NCI-H82 treated with DMSO at 0.1 percent for 48 hours (cell line): Measurements from ENCODE around the gene OTUD7B.
"Not testable (repeated sequence)": the region's sequence is repeated elsewhere in the genome, so short reads cannot be mapped to it uniquely, and the experiment has no call there.

Experiments
- DNase-seq: peaks from one replicate; lab custom pipeline; 2025; ENCODE audit not compliant: unreplicated experiment; lab: John Stamatoyannopoulos, UW

The OTUD7B gene

DNA sequence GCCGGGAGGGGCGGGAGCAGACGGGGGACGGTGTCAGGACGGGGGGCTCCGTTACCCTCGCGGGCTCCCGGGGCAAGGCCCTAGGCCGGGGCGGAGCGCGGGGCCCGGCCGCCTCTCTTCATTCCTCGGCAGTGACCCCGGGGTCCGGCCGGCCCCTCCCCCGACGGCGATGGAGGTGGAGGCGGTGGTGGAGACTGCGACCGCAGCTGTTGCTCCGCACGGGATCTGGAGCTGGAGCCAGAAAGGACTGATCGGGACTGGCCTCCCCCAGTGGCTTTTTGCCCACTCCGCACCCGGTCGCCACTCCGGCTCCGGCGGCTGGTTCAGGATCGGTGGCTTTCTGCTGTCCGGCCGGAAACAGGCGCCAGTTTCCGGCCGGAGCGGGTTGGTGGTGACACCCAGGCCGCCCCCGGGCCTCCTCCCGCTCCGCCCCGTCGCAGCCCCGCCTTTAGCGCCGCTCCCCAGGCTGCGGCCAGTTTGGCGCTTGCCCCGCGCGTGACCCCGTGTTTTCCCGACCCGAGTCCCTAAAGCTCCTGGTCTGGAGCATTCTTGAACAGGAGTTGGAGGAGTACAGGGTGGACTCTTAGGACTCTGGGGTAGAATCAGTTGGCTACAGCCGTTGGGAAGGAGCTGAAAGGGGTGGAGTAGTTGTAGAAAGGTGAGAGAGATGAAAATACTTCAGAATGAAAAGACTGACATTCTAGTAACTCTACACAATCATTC is at the start of gene OTUD7B:
Gene OTUD7B (minus strand): TSS at position 334 of the 723 bp plus-strand sequence. CDS start 33,216 bp downstream, outside the sequence.
- DNase-seq = peak; percentile 51

DNA sequence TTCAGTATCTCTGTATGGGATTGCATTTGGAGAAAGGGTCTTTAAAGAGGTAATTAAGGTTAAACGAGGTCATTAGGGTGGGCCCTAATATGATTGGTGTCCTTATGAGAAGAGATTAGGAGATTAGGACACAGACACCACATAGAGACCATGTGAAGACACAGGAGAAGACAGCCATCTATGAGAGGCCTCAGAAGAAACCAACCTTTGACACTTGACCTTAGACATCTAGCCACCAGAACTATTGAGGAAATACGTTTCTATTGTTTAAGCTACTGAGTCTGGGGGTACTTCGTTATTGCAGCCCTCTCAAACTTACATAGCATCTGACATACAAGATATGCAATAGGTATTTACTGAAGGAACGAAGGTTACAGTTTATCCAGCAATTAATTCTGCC is 49.7 kb upstream of the OTUD7B start:
- peak; percentile 45 for DNase-seq

DNA sequence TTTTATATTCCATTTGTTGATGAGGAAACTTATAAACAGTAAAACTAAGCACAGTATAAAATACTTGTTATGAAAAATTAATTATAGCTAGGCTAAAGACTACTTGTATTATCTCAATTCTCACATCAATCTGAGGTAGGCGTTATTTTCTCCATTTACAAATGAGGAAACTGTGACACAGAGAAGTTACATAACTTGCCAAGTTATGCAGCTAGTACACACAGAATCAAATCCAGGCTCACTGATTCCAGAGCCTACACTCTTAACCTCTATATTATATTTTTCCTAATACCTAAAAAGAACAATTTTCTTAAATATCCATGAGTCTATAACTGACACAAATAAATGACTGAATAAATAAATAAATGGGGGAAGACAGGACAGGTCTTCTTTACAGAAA is 45.9 kb upstream of the OTUD7B start:
- DNase-seq = no peak

DNA sequence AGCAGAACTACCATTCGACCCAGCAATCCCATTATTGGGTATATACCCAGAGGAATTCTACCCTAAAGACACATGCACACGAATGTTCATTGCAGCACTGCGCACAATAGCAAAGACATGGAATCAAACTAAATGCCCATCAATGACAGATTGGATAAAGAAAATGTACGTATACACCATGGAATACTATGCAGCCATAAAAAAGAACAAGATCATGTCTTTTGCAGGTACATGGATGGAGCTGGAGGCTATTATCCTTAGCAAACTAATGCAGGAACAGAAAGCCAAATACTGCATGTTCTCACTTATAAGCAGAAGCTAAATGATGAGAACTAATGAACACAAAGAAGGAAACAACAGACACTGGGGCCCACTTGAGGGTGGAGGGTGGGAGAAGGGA is 45.0 kb upstream of the OTUD7B start:
- DNase-seq = not testable (repeated sequence)

DNA sequence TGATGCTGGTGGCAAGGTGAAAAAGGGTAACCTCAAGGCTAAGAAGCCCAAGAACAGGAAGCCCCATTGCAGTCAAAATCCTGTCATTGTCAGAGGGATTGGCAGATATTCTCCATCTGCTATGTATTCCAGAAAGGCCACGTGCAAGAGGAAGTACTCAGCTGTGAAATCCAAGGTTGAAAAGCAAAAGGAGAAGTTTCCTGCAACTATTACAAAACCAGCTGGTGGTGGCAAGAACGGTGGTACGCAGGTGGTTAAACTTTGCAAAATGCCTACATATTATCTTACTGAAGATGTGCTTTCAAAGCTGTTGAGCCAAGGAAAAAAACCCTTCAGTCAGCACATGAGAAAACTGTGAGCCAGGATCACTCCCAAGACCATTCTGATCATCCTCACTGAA is 43.4 kb upstream of the OTUD7B start:
- no peak for DNase-seq

DNA sequence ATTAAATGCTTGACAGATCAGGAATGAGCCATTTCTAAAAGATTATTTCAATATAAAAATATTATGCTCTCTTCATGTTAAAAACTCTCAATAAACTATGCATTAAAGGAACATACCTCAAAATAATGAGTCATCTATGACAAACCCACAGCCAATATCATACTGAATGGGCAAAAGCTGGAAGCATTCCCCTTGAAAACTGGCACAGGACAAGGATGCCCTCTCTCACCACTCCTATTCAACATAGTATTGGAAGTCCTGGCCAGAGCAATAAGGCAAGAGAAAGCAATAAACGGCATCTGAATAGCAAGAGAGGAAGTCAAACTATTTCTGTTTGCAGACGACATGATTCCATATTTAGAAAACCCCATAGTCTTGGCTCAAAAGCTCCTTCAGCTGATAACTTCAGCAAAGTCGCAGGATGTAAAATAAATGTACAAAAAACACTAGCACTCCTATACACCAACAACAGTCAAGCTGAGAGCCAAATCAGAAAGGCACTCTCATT is 41.4 kb upstream of the OTUD7B start:
- DNase-seq = not testable (repeated sequence)

DNA sequence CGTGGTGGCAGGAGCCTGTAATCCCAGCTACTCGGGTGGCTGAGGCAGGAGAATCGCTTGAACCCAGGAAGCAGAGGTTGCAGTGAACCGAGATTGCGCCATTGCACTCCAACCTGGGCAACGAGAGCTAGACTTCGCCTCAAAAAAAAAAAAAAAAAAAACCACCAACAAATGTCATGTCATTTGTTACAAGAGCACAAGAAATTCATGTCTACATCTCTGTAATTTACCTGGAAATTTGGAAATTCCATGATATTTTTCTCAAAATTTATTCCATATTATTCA is 40.5 kb upstream of the OTUD7B start:
- no peak for DNase-seq

DNA sequence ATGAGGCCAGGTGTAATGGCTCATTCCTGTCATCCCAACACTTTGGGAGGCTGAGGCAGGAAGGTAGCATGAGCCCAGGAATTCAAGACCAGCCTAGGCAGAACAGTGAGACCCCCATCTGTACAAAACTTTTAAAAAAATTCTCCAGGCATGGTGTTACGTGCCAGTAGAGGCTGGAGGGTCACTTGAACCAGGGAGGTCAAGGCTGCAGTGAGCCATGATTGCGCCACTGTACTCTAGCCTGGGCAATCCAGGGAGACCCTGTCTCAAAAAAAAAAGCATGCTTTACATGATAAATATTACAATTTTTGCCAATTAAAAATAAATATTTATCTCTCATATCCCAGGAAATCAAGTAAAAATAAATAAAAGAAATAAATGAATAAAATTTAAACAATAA is 39.4 kb upstream of the OTUD7B start:
- no peak for DNase-seq

DNA sequence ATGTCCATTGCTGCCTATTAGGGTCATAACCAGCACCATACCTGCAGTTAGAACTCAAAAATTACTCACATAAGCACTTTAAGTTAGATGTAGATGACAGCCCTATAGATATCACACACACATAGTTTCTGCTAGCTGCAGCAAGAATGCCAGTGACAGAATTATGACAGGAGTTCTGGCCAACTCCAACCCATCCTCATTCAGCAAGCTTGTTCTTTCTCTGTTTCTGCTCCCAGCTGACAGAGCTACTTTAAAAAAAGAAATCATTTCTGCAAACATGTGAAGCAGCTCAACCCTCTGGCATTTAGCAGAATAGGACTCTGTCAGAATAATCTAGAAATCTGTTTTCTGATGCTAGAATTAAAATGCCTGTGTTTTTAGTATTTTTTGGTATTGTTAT is 23.8 kb upstream of the OTUD7B start:
- no peak for DNase-seq

DNA sequence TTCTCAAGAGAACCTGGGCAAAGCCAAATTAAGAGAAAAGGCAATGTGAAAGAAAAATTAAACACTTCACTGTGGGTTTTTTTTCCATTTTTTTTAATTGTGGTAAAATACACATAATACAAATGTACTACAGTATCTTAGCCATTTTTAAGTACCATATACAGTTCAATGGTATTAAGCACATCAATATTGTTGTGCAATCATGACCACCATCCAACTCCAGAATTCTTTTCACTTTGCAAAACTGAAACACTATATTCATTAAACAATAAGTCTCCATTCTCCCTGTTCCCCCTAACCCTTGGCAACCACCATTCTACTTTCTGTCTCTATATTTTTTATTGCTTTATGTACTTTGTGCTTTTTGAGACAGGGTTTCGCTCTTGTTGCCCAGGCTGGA is 17.8 kb upstream of the OTUD7B start:
- DNase-seq = no peak

DNA sequence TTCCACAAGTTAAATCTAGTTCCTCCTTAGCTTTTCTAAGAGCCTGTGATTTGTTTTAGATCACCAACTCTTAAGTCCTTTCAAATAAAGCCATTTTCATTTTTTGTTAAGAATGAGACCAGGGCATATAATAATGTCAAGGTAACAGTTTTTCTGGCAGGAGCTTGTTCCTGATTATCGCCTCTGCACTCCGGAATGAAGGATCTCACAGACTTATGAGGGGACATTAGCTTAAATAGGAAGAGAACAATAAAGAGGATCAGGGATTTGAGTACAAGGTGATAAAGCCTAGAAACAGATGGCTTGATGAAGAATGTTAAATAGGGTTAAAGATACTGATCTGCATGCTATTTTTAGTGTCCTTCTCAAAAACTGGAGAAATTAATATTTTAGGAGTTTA is 13.6 kb upstream of the OTUD7B start:
- DNase-seq = peak; percentile 96

DNA sequence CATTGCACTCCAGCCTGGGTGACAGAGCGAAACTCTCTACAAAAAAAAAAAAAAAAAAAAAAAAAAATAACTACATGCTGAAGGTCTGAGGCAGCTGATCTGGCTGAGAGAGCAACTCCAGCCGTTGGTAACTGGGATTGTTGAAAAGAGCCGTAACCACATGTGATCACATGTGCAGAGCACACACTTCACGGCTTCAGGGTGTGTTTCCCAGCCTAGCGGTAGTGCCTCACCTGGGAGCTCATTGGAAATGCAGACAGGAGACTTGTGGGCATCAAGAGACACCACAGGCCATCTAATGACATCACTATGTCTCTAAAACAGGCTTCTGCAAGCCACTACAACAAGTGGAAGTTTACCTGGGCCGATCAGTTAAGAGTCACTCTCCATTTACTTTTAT is 11.8 kb upstream of the OTUD7B start:
- DNase-seq = no peak

DNA sequence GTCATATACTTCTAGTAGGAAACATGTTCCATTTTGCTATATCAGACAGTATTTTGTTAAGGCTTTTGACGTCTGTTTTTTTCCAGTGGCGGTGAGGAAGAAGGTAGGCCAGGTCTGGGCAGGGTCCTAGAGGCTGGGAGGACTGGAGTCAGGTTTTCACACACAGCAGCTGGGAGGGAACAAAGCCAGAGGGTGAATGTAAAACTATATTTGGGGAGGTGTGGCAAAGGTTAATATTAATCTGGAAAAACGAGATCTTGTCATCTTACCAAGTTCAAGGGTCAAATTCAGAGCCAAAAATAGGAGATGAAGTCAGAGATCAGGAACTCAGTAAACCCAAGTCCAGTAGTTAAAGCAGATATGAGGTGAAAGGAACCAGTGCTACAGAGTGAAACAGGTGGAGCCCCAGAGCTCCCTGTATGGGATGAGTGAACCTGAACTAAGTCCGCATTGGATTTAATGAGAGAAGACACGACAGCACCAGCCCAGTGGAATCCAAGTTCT is 10.7 kb upstream of the OTUD7B start:
- DNase-seq = no peak

DNA sequence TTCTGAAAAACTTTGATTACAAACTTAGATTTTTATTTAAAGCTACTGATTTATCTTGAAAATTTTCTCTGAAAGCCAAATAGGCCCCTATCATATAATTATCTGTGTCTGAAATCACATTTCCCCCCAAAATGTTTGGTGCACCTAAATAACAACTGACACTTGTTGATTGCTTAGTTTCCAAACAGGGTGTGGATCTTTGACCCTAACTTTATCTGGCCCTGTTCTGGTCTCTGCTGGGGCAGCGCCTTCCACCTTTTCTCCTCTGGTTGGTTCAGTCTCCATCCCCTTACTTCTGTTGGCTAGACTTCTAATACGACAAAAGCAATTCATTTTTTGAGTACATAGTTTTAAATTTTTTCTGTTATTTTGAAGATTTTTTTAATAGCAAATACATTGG is 10.2 kb upstream of the OTUD7B start:
- DNase-seq = no peak

DNA sequence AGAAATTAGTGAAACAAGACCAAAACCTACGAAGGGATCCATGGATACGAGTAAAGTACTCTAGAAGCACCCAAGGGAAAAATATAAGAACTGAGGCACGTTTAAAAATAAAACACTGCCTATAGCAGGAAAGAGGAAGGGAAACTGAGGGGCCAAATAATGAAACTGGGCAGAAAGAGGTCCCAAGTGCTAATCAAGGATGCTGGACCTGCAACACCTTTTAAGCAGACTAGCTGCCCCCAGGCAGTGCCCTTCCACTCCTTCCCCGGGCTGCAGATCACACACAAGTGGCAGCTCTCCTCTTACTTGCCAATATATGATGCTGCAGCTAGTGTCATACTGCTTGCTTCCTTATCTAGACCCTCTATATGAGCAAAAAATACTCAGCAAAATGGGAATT is 7.6 kb upstream of the OTUD7B start:
- DNase-seq = no peak

DNA sequence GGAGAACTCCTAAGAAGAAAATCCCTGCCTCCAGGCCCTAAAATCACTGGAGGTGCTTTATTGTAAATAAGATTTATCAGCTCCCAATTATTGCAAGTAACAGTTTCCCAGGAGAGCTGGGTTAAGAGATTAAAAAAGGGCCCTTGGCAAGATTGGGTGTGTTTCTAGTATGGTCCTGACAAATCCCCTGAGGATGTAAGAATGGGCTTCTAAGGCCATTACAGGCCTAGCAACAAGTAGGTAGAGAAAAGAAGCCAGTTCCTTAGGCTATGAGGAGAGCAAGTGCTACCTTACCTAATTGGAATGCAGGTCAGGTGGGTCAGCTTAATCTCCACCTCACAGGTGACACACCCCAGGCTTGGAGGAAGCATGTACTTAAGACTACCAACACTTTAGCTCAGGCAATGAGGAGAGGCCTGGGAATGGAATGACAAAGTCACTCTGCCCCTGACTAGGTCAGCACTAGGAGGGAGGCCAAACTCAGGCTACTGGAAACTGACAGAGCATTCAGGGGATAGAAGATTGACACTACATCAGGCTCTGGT is 6.8 kb upstream of the OTUD7B start:
- DNase-seq = peak; percentile 94

DNA sequence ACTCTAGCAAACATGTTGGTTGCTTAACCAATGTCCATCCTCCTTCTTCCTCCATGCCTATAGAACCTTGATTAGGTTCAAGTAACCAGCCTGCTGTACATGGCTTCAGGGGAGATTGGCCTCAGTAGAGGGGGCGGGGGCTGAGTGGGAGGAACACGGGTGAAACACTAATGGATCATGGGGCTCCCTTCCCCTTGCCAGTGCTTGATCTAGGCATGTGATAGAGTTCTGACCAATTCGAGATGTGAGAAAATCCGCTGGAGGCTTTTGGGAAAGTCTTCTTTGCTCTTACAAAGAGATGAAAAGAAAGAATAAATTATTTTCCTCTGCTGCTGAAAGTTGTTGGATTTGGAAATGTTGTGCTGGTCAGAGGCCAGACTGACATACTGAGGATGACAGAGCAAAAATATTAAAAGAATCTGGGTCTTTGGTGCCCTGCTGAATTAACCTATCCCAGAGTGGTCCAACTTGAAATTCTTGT is 5.2 kb upstream of the OTUD7B start:
- no peak for DNase-seq

DNA sequence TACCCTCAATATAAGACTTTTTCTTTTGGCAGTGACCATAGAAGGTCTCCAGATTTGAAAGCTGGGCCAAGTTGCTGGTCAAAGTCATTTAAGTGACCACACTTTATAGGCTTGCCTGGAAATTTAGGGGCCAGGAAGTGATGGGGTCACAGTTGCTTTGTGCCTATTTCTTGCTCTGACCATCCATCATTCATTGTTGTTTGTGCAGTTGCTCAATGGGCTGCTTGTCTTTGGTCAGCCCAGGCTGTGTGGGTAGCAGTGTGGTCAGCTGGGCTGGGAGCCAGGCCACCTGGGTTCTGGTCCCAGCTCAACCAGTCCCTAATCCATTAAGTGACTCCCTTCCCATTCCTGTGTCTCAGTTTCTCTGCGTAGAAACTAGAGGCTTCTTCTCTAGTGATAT is 2.1 kb upstream of the OTUD7B start:
- DNase-seq = no peak

DNA sequence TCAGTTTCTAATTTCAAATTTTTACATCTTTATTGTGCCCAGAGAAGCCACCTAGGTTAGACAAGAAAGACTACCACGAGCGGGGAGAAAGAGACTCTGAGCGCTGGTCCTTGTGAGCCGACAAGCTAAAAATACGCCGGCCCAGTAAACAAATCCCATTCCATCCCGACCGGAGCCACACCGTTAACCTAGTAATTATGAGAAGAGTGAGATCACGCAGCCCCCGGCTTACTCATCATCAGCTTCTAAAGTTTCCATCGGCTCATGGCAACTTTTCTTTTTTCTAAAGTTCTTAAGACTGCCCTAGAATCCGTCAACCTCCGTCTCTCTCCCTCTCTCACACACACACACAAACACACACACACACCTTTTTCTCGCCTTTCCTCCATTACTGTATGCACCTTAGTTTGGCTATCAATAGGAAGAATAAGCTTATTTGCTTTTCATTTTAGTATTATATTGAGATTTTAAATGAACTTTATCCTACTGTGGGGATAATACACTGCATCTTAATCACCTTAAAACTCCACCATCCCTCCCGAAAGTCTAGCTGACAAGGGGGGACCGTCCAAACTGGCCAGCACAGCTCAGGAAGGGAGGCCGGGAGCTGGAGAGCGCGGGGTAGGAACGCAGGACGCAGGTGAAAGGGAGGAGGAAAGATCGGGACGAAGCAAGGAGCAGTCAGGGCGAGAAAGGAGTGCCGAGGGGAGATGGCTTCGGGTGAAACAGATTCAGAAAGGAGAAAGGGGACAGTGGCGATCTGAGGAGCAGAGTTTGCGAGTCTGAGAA is 728 bp downstream of the OTUD7B start:
- peak; percentile 42 for DNase-seq

DNA sequence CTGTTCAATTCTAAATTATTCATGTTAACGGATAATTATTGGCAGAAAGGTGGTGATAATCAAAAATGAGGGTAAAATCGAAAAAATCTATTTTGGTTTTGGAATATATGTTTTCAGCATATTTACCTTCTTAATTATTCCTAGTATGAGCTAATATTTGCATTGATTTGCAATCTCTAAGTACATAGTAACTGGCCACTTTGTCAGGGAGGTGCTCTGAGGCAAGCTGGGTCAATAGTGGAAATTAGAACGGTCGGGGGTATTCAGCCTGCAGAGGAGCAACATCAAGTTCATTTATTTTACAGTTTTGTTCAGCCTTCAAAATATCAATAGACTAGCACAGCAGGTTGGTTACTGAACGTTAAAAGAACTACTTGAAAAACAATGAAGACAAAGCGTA is 1.8 kb downstream of the OTUD7B start:
- DNase-seq = no peak

DNA sequence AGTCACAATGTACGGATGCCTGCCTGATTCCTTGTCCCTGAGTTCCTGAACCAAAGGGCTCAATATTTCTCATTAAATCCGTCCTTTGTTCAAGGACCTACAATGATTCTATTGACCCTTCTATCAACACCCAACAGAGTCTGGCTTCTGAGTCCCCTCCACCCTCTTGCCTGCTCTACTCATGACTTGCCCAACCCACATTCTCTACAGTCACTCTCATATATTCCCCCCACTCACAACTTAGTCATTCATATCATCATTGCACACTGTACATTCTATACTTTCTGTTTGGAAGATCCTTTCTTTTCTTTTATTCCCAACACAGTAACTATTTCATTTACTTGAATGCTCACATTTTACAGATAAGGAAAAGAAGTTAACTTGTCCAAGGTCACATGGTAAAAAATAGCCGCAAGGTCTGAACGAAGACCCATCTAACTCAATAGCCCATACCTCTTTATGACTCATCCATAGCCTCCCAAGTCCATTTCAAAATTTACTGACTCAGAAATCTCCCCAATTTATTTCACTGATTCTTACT is 3.6 kb downstream of the OTUD7B start:
- no peak for DNase-seq

DNA sequence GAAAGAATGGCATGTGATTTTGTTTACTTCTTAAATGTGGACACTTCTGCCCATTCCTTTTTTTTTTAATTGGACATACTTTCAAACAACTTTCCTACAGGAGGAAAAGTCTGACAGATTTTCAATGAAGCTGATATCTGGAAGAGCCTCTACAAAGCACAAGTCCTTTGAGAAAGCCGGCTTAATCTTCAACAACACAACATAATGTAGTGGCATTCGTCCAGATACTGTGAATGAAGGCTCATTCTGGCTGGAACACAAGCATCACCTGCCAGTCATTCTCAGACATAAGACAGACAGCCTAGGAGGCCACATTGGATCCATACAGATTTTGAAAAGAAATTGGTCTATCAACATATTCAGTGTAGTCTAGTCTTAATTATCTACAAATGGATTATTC is 4.9 kb downstream of the OTUD7B start:
- DNase-seq = no peak
